ENCODE data around the gene GJB2.

GJB2 gene

GRCh38 chr13:20192836-20193161, at the start of gene GJB2:
TSS of gene GJB2 (minus strand) at chr13:20192938. CDS start at chr13:20189581, 3,357 bp downstream.
- no peak for DNase-seq

GRCh38 chr13:20241593-20241992, 48.9 kb upstream of the GJB2 start:
- DNase-seq = no peak

GRCh38 chr13:20239748-20240147, 47.0 kb upstream of the GJB2 start:
- DNase-seq = no peak

GRCh38 chr13:20232556-20233277, 40.0 kb upstream of the GJB2 start:
- no peak for DNase-seq

- DNase-seq = no peak
Observed at GRCh38 chr13:20231839-20232555, 39.3 kb upstream of the GJB2 start, which contains the start of gene GJB6. TSS of gene GJB6 (minus strand) at chr13:20232319. CDS start at chr13:20223480, 8,839 bp downstream.

- DNase-seq = no peak
Observed at GRCh38 chr13:20230913-20231838, 38.4 kb upstream of the GJB2 start.

- DNase-seq = no peak
Observed at GRCh38 chr13:20227730-20228129, 35.0 kb upstream of the GJB2 start.

GRCh38 chr13:20227288-20227687, 34.5 kb upstream of the GJB2 start:
- no peak for DNase-seq

- no peak for DNase-seq
Observed at GRCh38 chr13:20222553-20222952, 29.8 kb upstream of the GJB2 start.

GRCh38 chr13:20221772-20222171, 29.0 kb upstream of the GJB2 start:
- no peak for DNase-seq

GRCh38 chr13:20219577-20219976, 26.8 kb upstream of the GJB2 start:
- DNase-seq = no peak

GRCh38 chr13:20217168-20217567, 24.4 kb upstream of the GJB2 start:
- DNase-seq = no peak

- DNase-seq = no peak
Observed at GRCh38 chr13:20209948-20210347, 17.2 kb upstream of the GJB2 start.

GRCh38 chr13:20206698-20207235, 14.0 kb upstream of the GJB2 start:
- DNase-seq = no peak

- DNase-seq = no peak
Observed at GRCh38 chr13:20206065-20206697, 13.4 kb upstream of the GJB2 start.

GRCh38 chr13:20198781-20199180, 6.0 kb upstream of the GJB2 start:
- DNase-seq = no peak

- DNase-seq = no peak
Observed at GRCh38 chr13:20197361-20197834, 4.7 kb upstream of the GJB2 start.

- no peak for DNase-seq
Observed at GRCh38 chr13:20195801-20196200, 3.1 kb upstream of the GJB2 start.

GRCh38 chr13:20193907-20194631, 1.3 kb upstream of the GJB2 start:
- DNase-seq = no peak

GRCh38 chr13:20193162-20193906, 596 bp upstream of the GJB2 start:
- no peak for DNase-seq

Measured in NCI-H1417 treated with DMSO at 0.1 percent for 48 hours (cell line).